Amygdala (tissue), 56 donors: Measurements from ENCODE around the gene CFAP43.

ENCODE experiments used
- DNase-seq, 56 donors: peaks; one replicate each; lab custom pipeline; 2025; lab: John Stamatoyannopoulos, UW

Gene CFAP43

DNA sequence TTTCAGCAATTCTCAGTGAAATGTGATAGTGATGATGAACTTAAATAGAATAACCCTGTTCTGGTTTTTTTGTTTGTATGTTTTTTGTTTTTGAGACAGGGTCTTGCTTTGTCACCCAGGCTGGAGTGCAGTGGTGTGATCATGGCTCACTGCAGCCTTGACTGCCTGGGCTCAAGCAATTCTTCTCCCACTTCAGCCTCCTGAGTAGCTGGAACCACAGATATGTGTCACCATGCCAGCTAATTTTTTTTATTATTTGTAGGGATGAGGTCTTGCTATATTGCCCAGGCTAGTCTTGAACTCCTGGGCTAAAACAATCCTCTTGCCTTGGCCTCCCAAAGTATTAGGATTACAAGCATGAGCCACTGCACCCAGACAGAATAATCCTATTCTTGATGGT lies 132.2 kb downstream of the CFAP43 start:
- DNase-seq = no peak

DNA sequence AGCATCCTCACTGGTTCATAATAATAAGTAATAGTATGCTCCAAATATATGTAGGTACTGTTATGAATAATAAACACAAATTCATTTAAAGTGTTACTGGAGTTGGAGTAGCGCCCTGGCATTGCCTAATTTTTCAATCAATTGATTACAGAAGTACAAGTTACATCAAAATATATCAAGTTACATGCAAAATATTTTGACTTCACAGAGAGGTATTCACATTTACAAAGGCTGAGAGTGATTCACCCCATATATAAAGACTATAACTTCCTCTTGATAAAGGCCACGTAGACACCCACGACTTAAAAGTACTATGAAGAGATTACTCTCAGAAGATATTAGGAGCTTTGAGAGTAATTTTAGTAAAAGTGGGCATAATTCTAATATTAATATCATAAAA lies 132.9 kb downstream of the CFAP43 start:
- no peak for DNase-seq

DNA sequence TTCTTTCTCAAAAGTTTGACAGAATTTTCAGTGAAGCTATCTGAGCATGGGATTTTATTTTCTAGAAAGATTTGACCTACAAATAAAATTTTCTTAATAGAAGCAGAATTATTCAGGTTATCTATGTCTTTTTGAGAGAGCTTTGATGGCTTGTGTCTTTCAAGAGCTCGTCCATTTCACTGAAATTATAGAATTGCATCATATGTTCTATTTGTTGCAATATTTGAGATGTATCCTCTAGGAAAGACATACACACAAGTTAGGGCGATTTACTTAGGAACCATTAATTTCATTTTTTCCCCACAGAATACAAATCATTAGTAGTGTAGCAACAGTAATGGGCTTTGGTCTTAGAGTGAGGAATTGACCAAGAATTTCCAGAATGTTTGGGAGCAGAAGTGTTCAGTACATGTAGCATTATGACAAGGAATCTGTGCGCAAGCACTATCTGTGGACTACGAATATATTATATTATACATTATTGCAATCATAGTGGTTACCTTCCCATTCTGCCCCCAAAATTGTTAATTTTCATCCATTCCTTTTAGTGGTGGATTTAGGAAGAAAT lies 133.7 kb downstream of the CFAP43 start:
- DNase-seq = no peak

DNA sequence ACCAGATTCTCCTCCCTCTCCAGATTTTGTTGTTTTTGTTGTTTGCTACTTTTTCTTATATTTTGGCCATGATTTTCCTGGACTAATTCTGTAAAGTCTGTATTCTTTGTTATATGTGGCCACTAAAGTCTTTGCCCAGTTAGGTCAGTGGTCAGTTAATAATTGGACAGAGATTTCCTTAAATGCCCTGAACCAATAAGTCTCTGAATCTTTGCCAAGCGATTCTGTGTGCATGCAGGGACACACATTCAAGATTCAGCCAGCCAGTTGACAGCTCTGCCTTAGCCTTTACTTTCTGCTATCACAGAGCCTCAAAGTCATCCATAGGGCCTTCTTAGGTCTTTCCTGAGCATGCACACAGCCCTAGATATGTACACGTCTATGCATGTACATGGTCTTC lies 135.5 kb downstream of the CFAP43 start:
- DNase-seq = no peak

DNA sequence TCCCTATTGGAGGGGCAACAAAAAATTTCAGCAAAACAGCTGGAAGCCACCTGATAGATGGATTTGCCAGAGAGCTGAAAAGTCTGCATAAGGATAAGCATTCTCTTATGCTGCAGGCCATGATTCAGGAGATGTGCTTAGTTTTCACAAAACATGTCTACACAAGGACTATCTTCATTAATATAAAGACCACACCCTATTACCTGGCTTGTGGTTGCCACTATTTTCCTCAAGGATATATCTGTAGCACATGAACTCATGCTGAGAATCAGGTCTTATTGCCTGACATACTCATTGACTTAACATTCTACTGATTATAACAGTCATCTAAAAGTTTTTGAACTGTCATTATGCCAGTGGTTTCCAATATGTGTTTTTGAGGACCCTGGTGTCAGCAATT lies 139.4 kb downstream of the CFAP43 start:
- no peak for DNase-seq

DNA sequence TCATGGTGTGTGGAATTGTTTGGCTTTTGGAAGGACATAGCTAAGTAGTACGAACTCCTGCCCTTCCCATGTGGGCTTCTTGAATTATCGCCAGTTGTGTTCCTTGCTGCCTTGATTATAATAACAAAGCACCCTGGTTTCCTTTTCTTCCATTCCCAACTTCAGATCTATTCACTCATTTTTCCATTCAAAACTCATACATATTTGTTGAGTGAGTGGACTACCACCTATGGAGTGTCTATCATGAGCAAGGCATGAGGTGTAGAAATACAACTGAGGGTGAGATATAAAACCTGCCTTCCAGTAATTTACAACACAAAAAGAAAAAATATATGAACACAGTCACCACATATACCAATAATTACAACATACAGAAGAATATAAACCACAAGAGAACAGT lies 141.6 kb downstream of the CFAP43 start:
- DNase-seq = no peak

DNA sequence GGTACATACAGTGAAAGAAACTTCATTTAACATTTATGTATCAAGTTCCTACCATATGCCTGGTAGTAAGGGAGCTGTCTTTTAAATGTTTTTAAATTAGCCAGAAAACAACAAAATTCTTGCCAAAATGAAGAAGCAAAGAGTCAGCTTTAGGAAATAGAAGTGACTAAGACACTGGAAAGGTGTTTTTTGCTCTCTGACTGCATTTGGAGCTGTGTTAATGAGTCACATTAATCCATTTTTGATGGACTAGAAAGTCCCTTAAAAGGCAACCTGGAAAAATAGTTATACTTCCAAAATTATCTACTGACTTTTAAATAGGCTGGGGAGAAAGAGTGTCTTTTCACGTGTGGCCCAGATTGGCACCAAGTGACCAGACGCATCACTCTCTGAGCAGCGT lies 142.5 kb downstream of the CFAP43 start:
- DNase-seq = no peak

DNA sequence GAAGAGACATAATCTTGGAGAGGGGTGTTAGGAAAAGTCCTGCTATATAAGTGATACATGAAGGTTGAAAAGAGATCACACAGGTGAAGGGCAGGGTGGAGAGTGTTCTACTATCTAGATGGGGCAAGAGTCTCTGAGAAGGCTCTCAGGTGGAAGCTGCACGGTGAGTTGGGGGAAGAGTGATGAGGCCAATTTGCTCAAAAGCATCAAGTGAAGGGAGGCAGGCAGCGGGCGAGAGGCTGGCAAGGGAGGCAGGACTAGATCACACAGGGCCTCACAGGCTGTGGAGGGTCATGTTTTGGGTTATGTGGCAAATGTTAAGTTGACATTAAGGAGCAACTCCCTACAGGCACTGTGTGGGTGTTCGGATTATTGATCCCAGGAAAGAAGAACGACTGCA lies 143.9 kb downstream of the CFAP43 start:
- no peak for DNase-seq

DNA sequence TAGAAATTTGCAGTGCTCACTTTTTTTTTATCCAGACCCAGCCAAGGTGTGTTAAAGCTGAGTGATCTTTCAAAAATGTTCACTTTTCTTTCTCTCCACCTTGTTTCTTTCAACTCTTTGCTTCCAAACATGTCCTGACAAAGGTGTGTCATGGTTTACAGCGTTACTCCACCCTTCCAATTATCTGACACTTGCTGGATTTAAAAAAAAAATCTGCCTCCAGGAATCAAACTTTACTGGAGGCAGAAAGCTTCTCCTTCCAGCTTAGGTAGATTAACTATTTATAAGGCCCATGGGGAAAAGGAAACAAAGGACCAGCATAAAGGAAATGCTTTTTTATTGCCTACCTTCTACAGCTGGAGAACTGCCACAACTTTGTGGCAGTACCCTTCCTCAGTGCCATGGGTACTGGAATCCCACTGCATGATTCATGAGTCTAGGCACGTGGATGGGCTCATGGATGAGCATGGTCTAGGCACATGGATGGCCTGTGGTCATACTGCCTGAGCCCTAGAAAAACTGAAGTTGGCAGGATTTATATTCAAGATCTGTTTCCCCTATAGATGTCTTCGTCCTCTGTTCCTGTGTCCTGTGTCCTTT lies 146.3 kb downstream of the CFAP43 start, which contains the start of gene COL17A1:
TSS of gene COL17A1 (minus strand) at position 80 of the 600 bp plus-strand sequence. CDS start 5,207 bp downstream, outside the sequence.
- no peak for DNase-seq

DNA sequence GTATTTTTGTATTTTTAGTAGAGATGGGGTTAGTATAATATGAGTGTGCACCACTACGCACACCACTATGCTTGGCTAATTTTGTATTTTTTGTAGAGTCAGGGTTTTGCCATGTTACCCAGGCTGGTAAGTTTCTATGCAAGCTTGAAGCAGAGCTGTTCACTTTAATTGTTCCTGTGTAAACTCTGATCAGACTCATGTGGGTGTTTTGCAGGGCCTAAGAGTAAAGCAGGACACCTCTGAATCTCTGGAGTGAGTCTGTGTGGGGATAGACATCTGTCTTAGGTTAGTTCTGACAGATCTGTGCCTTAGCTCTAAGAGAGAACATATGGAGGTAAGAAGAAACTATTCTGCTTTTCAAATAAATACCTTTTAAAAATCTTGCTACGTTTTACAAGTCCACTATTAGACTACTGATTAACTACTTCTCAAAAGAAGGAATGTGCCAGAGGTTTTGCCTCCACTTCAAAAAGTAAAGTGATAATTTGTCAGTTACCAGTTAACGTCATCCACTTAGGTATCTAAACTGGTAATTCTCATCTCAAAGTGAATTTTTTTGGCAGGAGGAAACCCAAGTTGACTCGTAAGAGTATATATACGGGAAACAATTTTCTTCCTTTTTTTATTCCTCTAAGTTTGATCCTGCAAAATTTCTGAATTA lies 147.6 kb downstream of the CFAP43 start:
- DNase-seq = no peak

DNA sequence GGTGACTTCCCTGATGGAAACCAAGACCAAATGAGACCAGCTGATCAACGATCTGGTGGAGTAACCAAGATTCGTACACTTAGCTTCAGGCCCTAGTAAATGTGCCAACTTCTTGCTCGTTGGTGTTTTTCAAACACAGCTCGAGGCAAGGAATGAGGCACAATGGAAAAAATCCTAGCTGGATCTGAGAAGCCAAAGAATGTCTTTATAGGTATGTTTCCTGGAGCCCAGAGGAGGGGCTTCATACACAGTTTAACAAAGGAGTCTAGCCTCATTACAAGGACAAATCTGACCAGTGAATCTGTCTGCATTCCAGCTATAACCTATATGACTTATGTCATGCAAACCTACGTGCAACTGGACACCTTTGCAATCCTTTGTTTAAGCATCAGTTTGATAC lies 150.2 kb downstream of the CFAP43 start:
- no peak for DNase-seq

DNA sequence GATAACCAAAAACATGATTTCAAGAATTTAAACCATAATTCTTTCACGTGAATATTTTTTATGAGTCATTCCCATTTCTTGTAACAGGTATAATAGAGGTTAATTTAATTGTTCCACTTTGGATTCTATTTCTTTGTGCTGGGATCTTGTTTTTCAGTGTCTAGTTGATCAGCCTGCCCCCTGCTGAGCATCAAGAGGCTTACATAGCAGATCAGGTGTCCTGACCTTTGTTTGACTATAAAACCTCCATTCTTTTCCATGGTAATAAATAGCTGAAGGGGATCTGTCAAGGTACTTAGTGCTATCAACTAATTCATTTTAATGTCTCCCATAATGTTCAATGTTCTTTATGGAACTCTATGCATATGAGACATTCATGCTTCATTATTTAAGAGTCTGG lies 151.4 kb downstream of the CFAP43 start:
- no peak for DNase-seq
